BLaER1 (cell line): ENCODE data around the gene NEGR1.

Source experiments
- H3K27ac ChIP-seq: shearing (Covaris generic); formaldehyde crosslinking; 2 replicates; pipeline ENCODE4 v1.8.1; 2022
- H3K27me3 ChIP-seq: shearing (Covaris generic); formaldehyde crosslinking; 2 replicates; pipeline ENCODE4 v1.8.1; 2022
- H3K36me3 ChIP-seq: shearing (Covaris generic); formaldehyde crosslinking; 2 replicates; pipeline ENCODE4 v1.8.1; 2022
- H3K4me1 ChIP-seq: shearing (Covaris generic); formaldehyde crosslinking; 2 replicates; pipeline ENCODE4 v1.8.1; 2022
- H3K4me2 ChIP-seq: shearing (Covaris generic); formaldehyde crosslinking; 2 replicates; pipeline ENCODE4 v1.8.1; 2022
- H3K4me3 ChIP-seq: shearing (Covaris generic); formaldehyde crosslinking; 2 replicates; pipeline ENCODE4 v1.8.1; 2022
- H3K9ac ChIP-seq: shearing (Covaris generic); formaldehyde crosslinking; 2 replicates; pipeline ENCODE4 v1.8.1; 2022
- H3K9me3 ChIP-seq: shearing (Covaris generic); formaldehyde crosslinking; 2 replicates; pipeline ENCODE4 v1.8.1; 2022
- H4K20me1 ChIP-seq: shearing (Covaris generic); formaldehyde crosslinking; 2 replicates; pipeline ENCODE4 v1.8.1; 2022
- Cebpa-rat ChIP-seq: shearing (Covaris generic); IDR thresholded peaks from 2 replicates; pipeline ENCODE4 v1.8.1; 2022

NEGR1 gene

DNA sequence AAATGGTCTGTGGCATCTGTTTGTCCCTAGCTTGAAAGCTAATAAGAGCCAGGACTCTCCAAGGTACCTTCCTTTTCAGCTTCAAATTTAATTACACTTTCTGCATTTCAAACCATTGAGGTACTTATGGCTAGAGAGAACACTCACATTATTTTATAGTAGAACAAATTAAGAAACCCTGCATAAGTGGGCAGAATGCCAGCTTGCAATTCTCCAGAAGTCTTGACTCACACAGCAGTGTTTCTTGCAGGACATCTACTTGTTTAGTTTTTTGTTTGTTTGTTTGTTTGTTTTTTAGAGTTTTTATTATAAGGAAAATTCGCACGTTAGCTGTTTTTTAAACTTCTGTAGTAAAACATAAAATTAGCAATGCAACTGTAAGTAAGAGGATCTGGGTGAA, 397.2 kb downstream of the NEGR1 start:
- Histone ChIP-seq H3K9ac (no peak overlapping the region), H3K9me3 (peaks cover 19% of the 10 kb centered on the region; the same call in 1 of the 2 replicates), H3K4me2 (0 out of 2 replicates have a peak overlapping the region, but pooled peaks have one; percentile 3), H3K27me3 (no peaks in the 10 kb centered on the region), H4K20me1 (no peaks in the 10 kb centered on the region), H3K4me1 (peaks cover 59% of the 10 kb centered on the region), H3K27ac (peak overlapping the region; percentile 52), H3K36me3 (no peaks in the 10 kb centered on the region), H3K4me3 (no peak overlapping the region)
- TF ChIP-seq Cebpa-rat: no peak

GRCh38 chr1:71882637-71883036, 399.7 kb downstream of the NEGR1 start:
- Histone ChIP-seq H3K9ac (peak overlapping the region; percentile 72), H3K27me3 (no peaks in the 10 kb centered on the region), H3K4me2 (peak overlapping the region; percentile 73), H3K4me3 (no peak overlapping the region), H4K20me1 (no peaks in the 10 kb centered on the region), H3K4me1 (peaks cover 84% of the 10 kb centered on the region), H3K27ac (peak overlapping the region; percentile 92), H3K9me3 (peaks cover 18% of the 10 kb centered on the region; the same call in 1 of the 2 replicates), H3K36me3 (no peaks in the 10 kb centered on the region)
- no peak for TF ChIP-seq Cebpa-rat

GRCh38 chr1:71882226-71882625, 400.1 kb downstream of the NEGR1 start:
- Histone ChIP-seq H3K27ac (peak overlapping the region; percentile 92), H3K4me3 (peak overlapping the region; percentile 36), H3K4me2 (peak overlapping the region; percentile 73), H3K27me3 (no peaks in the 10 kb centered on the region), H3K9ac (peak overlapping the region; percentile 72), H3K9me3 (peaks cover 18% of the 10 kb centered on the region; the same call in 1 of the 2 replicates), H3K4me1 (peaks cover 89% of the 10 kb centered on the region), H3K36me3 (no peaks in the 10 kb centered on the region), H4K20me1 (no peaks in the 10 kb centered on the region)
- no peak for TF ChIP-seq Cebpa-rat

DNA sequence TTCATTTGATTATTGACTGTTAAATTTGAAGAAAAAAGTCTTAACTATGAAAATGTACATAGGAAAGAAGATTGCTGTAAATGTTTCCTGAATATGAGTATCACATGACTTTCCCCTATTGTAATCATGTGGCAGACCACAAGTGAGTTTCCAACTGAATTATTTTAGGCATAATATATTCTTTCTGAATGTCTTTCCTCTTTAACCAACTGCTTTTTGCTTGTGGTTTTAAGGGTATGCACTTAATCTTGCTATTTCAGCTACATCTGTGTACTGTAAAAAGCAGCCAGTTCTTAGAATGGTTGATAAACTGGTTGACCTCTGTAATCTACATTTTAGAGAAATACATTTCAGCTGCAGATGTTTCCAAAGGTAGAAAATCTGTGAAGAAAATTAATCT, 400.7 kb downstream of the NEGR1 start:
- H3K27me3 ChIP-seq: no peaks in the 10 kb centered on the region
- H3K27ac ChIP-seq: peak overlapping the region; percentile 92
- no peaks in the 10 kb centered on the region for H4K20me1 ChIP-seq
- peaks cover 95% of the 10 kb centered on the region for H3K4me1 ChIP-seq
- H3K36me3 ChIP-seq: no peaks in the 10 kb centered on the region
- H3K4me3 ChIP-seq: peak overlapping the region; percentile 36
- peaks cover 18% of the 10 kb centered on the region; the same call in 1 of the 2 replicates for H3K9me3 ChIP-seq
- no peak for TF ChIP-seq Cebpa-rat
- H3K9ac ChIP-seq: peak overlapping the region; percentile 72
- peak overlapping the region; percentile 73 for H3K4me2 ChIP-seq

- H3K9ac ChIP-seq: no peak overlapping the region
- peaks cover 8% of the 10 kb centered on the region for H3K9me3 ChIP-seq
- no peak overlapping the region for H3K4me2 ChIP-seq
- TF ChIP-seq Cebpa-rat: no peak
- no peak overlapping the region for H3K4me3 ChIP-seq
- H3K27ac ChIP-seq: no peak overlapping the region
- no peaks in the 10 kb centered on the region for H3K36me3 ChIP-seq
- peaks cover 9% of the 10 kb centered on the region; the same call in 1 of the 2 replicates for H3K4me1 ChIP-seq
- no peaks in the 10 kb centered on the region for H4K20me1 ChIP-seq
- H3K27me3 ChIP-seq: no peaks in the 10 kb centered on the region
These were observed 413.0 kb downstream of the NEGR1 start for GRCh38 chr1:71869326-71869725.

GRCh38 chr1:71862756-71863155, 419.6 kb downstream of the NEGR1 start:
- H3K27me3 ChIP-seq: no peaks in the 10 kb centered on the region
- no peak for TF ChIP-seq Cebpa-rat
- H3K4me3 ChIP-seq: no peak overlapping the region

DNA sequence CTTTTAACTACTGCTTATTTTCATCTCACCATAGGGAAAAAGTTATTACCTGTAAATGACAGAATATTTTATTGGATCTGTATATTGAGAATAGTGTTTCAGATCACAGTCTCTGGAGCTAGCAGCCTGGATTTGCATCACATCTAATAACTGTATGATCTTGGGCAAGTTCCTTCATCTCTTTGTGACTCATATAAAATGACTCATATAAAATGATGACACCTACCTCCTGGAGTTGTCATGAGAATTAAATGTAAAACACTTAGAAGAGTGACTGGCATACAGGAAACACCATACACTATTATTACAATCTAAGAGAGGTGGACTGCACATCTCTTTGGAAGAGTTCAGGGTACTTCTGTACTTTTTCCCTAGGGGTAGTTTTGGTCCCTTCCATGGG, 421.3 kb downstream of the NEGR1 start:
- Histone ChIP-seq H3K36me3 (no peaks in the 10 kb centered on the region), H3K4me2 (no peak overlapping the region), H3K27me3 (no peaks in the 10 kb centered on the region), H3K9ac (no peak overlapping the region), H3K27ac (no peak overlapping the region), H3K4me1 (peaks cover 16% of the 10 kb centered on the region), H3K9me3 (peaks cover 8% of the 10 kb centered on the region; the same call in 1 of the 2 replicates), H3K4me3 (no peak overlapping the region), H4K20me1 (no peaks in the 10 kb centered on the region)
- TF ChIP-seq Cebpa-rat: no peak

More at GRCh38 chr1:71862756-71863155, 419.6 kb downstream of the NEGR1 start:
- H3K27ac ChIP-seq: no peak overlapping the region
- H3K9me3 ChIP-seq: peaks cover 8% of the 10 kb centered on the region; the same call in 1 of the 2 replicates
- no peaks in the 10 kb centered on the region for H3K36me3 ChIP-seq
- peaks cover 4% of the 10 kb centered on the region for H3K4me1 ChIP-seq
- H4K20me1 ChIP-seq: no peaks in the 10 kb centered on the region
- H3K9ac ChIP-seq: no peak overlapping the region
- H3K4me2 ChIP-seq: no peak overlapping the region

DNA sequence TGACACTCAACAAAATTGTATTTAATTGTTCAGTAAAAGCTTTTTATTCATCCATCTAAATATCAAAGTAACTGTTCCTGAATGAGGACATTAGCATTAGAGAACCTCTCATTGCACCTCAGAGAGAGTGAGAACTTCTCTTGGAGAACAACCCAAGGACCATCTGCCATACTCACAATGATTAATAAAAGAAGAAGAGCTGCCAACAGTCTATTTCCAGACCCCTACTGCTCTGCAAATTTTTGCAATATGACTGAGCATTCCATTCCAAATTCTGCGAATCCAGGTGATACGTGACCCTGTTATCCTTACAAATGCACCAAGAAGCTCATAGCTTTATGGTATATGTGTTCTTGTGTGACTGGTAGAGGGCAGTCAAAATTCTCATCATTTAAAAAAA, 422.5 kb downstream of the NEGR1 start:
- no peak for TF ChIP-seq Cebpa-rat
- H3K9ac ChIP-seq: no peak overlapping the region
- no peaks in the 10 kb centered on the region for H3K36me3 ChIP-seq
- no peak overlapping the region for H3K27ac ChIP-seq
- peaks cover 16% of the 10 kb centered on the region for H3K4me1 ChIP-seq
- no peak overlapping the region for H3K4me3 ChIP-seq
- H3K4me2 ChIP-seq: no peak overlapping the region
- H3K9me3 ChIP-seq: peaks cover 10% of the 10 kb centered on the region; the same call in 1 of the 2 replicates
- no peaks in the 10 kb centered on the region for H4K20me1 ChIP-seq
- no peaks in the 10 kb centered on the region for H3K27me3 ChIP-seq

DNA sequence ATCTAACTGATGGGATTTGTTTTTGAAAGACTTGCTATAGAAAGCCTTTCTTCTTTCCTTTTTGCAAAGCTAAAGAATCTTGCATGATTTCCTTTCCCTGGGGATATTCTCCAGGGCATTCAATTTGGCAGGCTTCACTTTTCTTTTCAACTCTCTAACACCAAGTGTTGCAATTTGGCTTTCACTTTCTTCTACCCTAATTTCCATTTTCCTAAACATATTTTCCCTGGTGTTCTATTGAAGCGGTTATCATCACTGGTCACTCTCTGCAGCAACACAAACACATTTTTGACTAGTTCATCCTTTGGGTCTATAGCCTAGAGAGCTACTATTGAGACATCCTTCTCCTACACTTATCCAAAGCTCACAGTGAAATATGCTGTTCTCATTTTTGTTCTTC, 424.5 kb downstream of the NEGR1 start:
- Histone ChIP-seq H3K27me3 (no peaks in the 10 kb centered on the region), H3K4me1 (peaks cover 16% of the 10 kb centered on the region), H3K4me2 (peak overlapping the region; percentile 33), H3K27ac (no peak overlapping the region), H3K36me3 (no peaks in the 10 kb centered on the region), H4K20me1 (no peaks in the 10 kb centered on the region), H3K9me3 (peaks cover 9% of the 10 kb centered on the region; the same call in 1 of the 2 replicates), H3K4me3 (no peak overlapping the region), H3K9ac (no peak overlapping the region)
- TF ChIP-seq Cebpa-rat: no peak

DNA sequence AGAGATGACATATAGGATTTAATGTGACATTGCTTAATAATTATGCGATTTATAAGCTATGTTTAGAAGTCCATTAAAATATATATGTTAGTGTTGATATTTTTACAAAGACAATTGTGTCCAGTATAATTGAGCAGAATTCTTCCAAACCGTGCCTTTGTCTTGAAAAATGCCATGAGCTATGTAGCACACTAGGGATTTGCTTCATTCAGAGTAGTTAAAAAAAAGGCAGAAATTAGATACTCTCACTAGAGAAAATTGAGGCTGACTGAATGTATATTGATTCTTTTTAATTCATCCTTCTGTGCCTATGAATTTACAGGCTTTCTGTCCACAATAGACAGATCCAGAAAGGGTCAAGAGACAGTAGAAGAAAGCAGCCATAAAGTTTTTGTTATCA, 429.0 kb downstream of the NEGR1 start:
- Histone ChIP-seq H4K20me1 (no peaks in the 10 kb centered on the region), H3K4me1 (peaks cover 33% of the 10 kb centered on the region), H3K9ac (no peak overlapping the region), H3K36me3 (no peaks in the 10 kb centered on the region), H3K4me3 (no peak overlapping the region), H3K4me2 (no peak overlapping the region), H3K9me3 (peaks cover 9% of the 10 kb centered on the region; the same call in 1 of the 2 replicates), H3K27me3 (no peaks in the 10 kb centered on the region), H3K27ac (no peak overlapping the region)
- no peak for TF ChIP-seq Cebpa-rat

DNA sequence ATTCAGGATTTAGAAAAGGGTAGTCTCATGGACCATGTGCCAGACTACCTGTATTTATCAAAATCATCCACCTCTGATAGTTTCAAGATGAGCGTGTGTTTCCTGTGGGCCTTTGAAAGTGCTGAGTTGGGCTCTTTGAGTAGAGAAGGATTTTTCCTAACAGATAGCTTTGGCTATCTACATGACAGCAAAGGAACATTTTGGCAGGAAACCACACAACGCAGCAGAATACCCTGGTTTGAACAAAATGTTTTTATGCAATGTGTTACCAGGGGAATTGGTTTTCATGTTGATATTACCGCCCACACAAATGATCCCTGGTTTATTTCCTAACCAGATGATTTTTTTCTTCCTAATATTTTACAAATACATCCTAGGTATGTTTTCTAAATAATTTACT, 431.4 kb downstream of the NEGR1 start:
- Histone ChIP-seq H3K9me3 (peaks cover 9% of the 10 kb centered on the region; the same call in 1 of the 2 replicates), H3K27ac (no peak overlapping the region), H4K20me1 (no peaks in the 10 kb centered on the region), H3K4me2 (peak overlapping the region; percentile 52), H3K36me3 (no peaks in the 10 kb centered on the region), H3K4me1 (peaks cover 17% of the 10 kb centered on the region), H3K9ac (no peak overlapping the region), H3K27me3 (no peaks in the 10 kb centered on the region), H3K4me3 (no peak overlapping the region)
- TF ChIP-seq Cebpa-rat: no peak
